Measurements from ENCODE around the gene UTF1.

Gene UTF1

GRCh38 chr10:133203652-133204195, 26.3 kb upstream of the UTF1 start:
- no peak for DNase-seq
- intact Hi-C loops (cut with DNase I; ENCODE audit: low total_unique reads), result no loop called here
- no peaks in the 10 kb centered on the region for H3K4me1 ChIP-seq

DNA sequence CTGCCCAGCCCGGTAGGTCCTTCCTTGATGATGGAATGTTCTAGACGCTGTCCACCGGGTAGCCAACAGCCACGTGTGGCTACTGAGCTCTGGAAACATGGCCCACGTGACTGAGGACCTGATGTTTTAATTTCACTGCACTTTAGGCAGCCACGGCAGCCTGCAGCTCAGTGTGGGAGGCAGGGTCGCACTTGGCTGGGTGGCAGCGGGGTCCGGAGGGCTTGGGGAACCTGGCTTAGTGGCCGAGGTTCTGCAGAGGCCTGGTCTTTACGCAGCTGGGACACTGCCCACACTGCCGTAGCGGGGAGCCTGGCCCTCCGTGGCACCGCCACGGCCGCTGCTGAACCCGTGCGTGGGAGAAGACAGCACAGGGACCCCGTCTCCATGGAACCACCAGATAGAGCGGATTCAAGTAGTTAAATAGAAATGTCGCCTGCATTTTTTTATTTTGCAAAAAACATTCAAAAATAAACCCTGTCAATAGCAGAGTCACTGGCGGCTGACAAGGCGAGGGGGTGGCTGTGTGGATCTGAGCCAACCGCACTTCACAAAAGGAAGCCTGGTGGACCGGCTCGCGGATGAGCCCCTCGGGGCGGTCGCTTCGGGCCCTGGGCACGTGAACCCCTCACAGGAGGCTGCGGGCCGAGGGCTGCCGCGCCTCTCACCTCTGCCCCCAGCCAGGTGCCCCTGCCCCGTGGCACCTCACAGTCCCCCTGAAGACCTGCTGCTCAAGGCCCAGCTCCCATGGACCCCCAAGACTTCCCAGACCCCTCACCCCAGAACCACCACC, 25.6 kb upstream of the UTF1 start:
- Histone ChIP-seq H3K27me3 (peaks cover 0 to 33% of the 10 kb centered on the region in 2 donors), H3K4me3 (no peak overlapping the region), H3K27ac (no peak overlapping the region), H3K4me1 (no peaks in the 10 kb centered on the region), H3K9me3 (no peaks in the 10 kb centered on the region), H3K36me3 (no peaks in the 10 kb centered on the region)
- no peak for DNase-seq
- no peak for TF ChIP-seq CTCF (IDR thresholded peaks at IDR 0.05)
- intact Hi-C loops (cut with DNase I; ENCODE audit: low total_unique reads), result no loop called here

More at GRCh38 chr10:133203652-133204195, 26.3 kb upstream of the UTF1 start:
- Histone ChIP-seq H3K4me3 (no peak overlapping the region), H3K27me3 (peaks cover 0 to 39% of the 10 kb centered on the region in 2 donors), H3K36me3 (no peaks in the 10 kb centered on the region), H3K9me3 (no peaks in the 10 kb centered on the region), H3K27ac (no peak overlapping the region)
- no peak for TF ChIP-seq CTCF (IDR thresholded peaks at IDR 0.05)

- no peak for TF ChIP-seq CTCF (IDR thresholded peaks at IDR 0.05)
- Histone ChIP-seq H3K4me3 (no peak overlapping the region), H3K9me3 (no peaks in the 10 kb centered on the region), H3K36me3 (no peaks in the 10 kb centered on the region), H3K4me1 (no peaks in the 10 kb centered on the region), H3K27me3 (peaks cover 0 to 26% of the 10 kb centered on the region in 2 donors), H3K27ac (no peak overlapping the region)
- intact Hi-C loops (cut with DNase I; ENCODE audit: low total_unique reads), result no loop called here
- DNase-seq, result no peak
These were observed 24.9 kb upstream of the UTF1 start for GRCh38 chr10:133205146-133205545.

DNA sequence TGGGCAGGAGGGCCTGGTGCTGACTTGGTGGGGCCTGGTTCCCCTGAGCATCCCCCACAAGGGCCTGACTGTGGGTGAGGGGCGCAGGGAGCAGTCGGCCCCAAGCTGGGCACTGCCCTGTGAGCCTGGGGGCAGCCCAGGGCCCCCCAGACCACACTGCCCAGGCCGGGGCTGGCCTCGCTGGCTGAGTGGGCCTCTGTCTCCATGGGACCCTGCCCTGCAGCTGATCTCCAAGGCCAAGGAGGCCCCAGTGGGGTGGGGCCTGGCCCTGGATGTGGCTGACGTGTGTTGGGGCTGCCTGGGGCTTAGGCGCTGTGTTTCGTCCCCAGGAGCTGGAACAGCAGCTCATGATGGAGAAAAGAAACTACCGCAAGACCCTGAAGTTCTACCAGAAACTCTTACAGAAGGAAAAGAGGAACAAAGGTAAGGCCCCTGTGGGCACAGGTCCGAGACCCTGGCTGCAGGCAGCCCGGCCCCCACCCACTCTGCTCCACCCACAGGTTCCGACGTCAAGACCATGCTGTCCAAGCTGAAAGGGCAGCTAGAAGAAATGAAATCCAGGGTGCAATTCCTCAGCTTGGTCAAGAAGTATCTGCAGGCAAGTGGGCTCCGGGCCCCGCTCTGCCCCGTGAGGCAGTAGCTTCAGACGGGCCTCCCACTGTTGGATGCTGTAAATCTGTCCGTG, 23.5 kb upstream of the UTF1 start:
- Histone ChIP-seq H3K36me3 (no peaks in the 10 kb centered on the region), H3K27ac (no peak overlapping the region), H3K4me1 (no peaks in the 10 kb centered on the region), H3K9me3 (no peaks in the 10 kb centered on the region), H3K27me3 (peaks cover 0 to 16% of the 10 kb centered on the region in 2 donors), H3K4me3 (no peak overlapping the region)
- no peak for DNase-seq
- no peak for TF ChIP-seq CTCF (IDR thresholded peaks at IDR 0.05)
- intact Hi-C loops (cut with DNase I; ENCODE audit: low total_unique reads), result no loop called here

- Histone ChIP-seq H3K4me1 (no peaks in the 10 kb centered on the region), H3K27ac (no peak overlapping the region), H3K9me3 (no peaks in the 10 kb centered on the region), H3K27me3 (peaks cover 0 to 16% of the 10 kb centered on the region in 2 donors), H3K36me3 (no peaks in the 10 kb centered on the region), H3K4me3 (no peak overlapping the region)
- TF ChIP-seq CTCF (IDR thresholded peaks at IDR 0.05), result no peak
- DNase-seq, result no peak
- intact Hi-C loops (cut with DNase I; ENCODE audit: low total_unique reads), result no loop called here
These were observed 22.9 kb upstream of the UTF1 start for GRCh38 chr10:133207041-133207600.
